ENCODE data around the gene THRB.

DNA sequence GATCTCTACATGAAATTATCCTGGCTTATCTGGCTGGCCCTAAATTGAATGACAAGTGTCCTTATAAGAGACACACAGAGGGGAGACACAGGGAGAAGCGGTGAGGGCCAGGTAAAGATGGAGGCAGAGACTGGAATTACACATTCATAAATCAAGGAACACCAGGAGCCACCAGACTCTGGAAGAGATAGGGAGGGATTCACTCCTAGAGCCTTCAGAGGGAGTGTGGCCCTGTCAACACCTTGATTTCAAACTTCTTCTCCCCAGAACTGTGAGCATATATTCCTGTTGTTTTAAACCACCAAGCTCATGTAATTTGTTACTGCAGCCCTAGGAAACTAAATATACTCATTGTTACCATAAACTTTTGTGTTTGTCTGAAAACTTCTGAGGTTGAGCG, 193.7 kb downstream of the THRB start:
- TF ChIP-seq POLR2A (IDR thresholded peaks at IDR 0.05): no peak
- TF ChIP-seq, protein P1, sequence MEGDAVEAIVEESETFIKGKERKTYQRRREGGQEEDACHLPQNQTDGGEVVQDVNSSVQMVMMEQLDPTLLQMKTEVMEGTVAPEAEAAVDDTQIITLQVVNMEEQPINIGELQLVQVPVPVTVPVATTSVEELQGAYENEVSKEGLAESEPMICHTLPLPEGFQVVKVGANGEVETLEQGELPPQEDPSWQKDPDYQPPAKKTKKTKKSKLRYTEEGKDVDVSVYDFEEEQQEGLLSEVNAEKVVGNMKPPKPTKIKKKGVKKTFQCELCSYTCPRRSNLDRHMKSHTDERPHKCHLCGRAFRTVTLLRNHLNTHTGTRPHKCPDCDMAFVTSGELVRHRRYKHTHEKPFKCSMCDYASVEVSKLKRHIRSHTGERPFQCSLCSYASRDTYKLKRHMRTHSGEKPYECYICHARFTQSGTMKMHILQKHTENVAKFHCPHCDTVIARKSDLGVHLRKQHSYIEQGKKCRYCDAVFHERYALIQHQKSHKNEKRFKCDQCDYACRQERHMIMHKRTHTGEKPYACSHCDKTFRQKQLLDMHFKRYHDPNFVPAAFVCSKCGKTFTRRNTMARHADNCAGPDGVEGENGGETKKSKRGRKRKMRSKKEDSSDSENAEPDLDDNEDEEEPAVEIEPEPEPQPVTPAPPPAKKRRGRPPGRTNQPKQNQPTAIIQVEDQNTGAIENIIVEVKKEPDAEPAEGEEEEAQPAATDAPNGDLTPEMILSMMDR (IDR thresholded peaks at IDR 0.05): no peak

Data from esophagus squamous epithelium (tissue), 4 donors.